ENCODE results near the gene ARHGAP42.
A peak's percentile ranks its signal among the peaks of the same experiment; 100 is the strongest.

- TF ChIP-seq CTCF (IDR thresholded peaks at IDR 0.05 in 8 of 11, conservative IDR thresholded peaks at IDR 0.05 in 3 of 11) (peak in 9 of 11 experiments; percentile 27 to 70 (median 61)), POLR2AphosphoS5 (IDR thresholded peaks at IDR 0.05) (no peak), POLR2A (IDR thresholded peaks at IDR 0.05) (no peak)
Measured at GRCh38 chr11:100930185-100930778, 243.2 kb downstream of the ARHGAP42 start.

All from spleen (tissue), 7 donors.